Lung (tissue), 16 donors: ENCODE measurements around the gene SARS2. TPM values are rescaled to one million over a fixed set of nuclear protein-coding genes. Genes with fewer than 3 reads are reported as not detected.

Source experiments
- ATAC-seq: fragments of 200-7000 bp; cut with Tn5 transposase; one replicate; pipeline ENCODE4 v1.9.1; 2020; ENCODE audit warnings: moderate number of reproducible peaks; ENCODE audit not compliant: insufficient read depth, low FRiP score
- DNase-seq, 3 donors: peaks; one replicate each; pipeline ENCODE4 v3.0.0-alpha.2; 2013 to 2017
- H3K27ac ChIP-seq, 2 donors: one replicate each; pipeline ENCODE4 v1.5.1; 2013; ENCODE audit warnings: mild to moderate bottlenecking in 2 of 2, moderate library complexity in 2 of 2, control low read depth in 1 of 2, inconsistent platforms in 1 of 2, low read depth in 1 of 2, low read length in 1 of 2
- H3K27me3 ChIP-seq, 3 donors: one replicate each; pipeline ENCODE4 v1.5.1; 2013; ENCODE audit warnings: low read length in 2 of 3; ENCODE audit not compliant: control insufficient read depth in 3 of 3, insufficient read depth in 3 of 3
- H3K36me3 ChIP-seq, 4 donors: one replicate each; pipeline ENCODE4 v1.5.1; 2013; ENCODE audit warnings: low read length in 4 of 4, mild to moderate bottlenecking in 1 of 4, moderate library complexity in 1 of 4; ENCODE audit not compliant: control insufficient read depth in 4 of 4, insufficient read depth in 4 of 4
- H3K4me1 ChIP-seq, 5 donors: one replicate each; pipeline ENCODE4 v1.5.1; 2013; ENCODE audit warnings: low read length in 5 of 5, mild to moderate bottlenecking in 2 of 5, moderate library complexity in 1 of 5; ENCODE audit not compliant: control insufficient read depth in 5 of 5, insufficient read depth in 5 of 5
- H3K4me3 ChIP-seq: one replicate; pipeline ENCODE4 v1.5.1; 2013; ENCODE audit warnings: mild to moderate bottlenecking, control low read depth, moderate library complexity
- H3K9ac ChIP-seq, 2 donors: one replicate each; pipeline ENCODE4 v1.5.1; 2013; ENCODE audit warnings: low read length in 2 of 2, control low read depth in 1 of 2; ENCODE audit not compliant: insufficient read depth in 1 of 2
- H3K9me3 ChIP-seq, 4 donors: one replicate each; pipeline ENCODE4 v1.5.1; 2013; ENCODE audit warnings: low read length in 3 of 4, mild to moderate bottlenecking in 1 of 4, moderate library complexity in 1 of 4; ENCODE audit not compliant: control insufficient read depth in 4 of 4, insufficient read depth in 3 of 4
- WGBS, 2 donors: extraction: QIAGEN DNeasy Blood & Tissue Kit; methylation state at CpG; one replicate each; pipeline ENCODE4 v1.1.7; 2013; 5-methylcytosine and 5-hydroxymethylcytosine counted together
- long read RNA-seq, 5 donors: transcript quantifications; one replicate each; lab custom pipeline, GENCODE V29; 2026
- polyA plus RNA-seq, 2 donors: library from polyadenylated mRNA; stranded (reverse); fragments of 200-250 nt; gene quantifications; one replicate each; pipeline ENCODE4 v1.2.1, GENCODE V29; 2013
- total RNA-seq, 2 donors: library from RNA; depleted of rRNA in 1 of 2; stranded (reverse); fragments of >200 nt in 1 of 2; gene quantifications; one replicate each; pipeline ENCODE4 v1.2.1, GENCODE V29; 2014 to 2021
- TF ChIP-seq, protein P1 (sequence below): IDR thresholded peaks from 2 replicates; pipeline ENCODE4 v1.5.1; 2012; ENCODE audit warnings: mild to moderate bottlenecking; ENCODE audit errors: control extremely low read depth, extremely low read depth
- donor health status: control.
- donor health status: control.
- donor health status: Bipolar disorder and iron deficiency.
- donor health status: healthy.
- donor health status: DM: yes; HTN: yes; CAD: no.

SARS2 gene, protein sequence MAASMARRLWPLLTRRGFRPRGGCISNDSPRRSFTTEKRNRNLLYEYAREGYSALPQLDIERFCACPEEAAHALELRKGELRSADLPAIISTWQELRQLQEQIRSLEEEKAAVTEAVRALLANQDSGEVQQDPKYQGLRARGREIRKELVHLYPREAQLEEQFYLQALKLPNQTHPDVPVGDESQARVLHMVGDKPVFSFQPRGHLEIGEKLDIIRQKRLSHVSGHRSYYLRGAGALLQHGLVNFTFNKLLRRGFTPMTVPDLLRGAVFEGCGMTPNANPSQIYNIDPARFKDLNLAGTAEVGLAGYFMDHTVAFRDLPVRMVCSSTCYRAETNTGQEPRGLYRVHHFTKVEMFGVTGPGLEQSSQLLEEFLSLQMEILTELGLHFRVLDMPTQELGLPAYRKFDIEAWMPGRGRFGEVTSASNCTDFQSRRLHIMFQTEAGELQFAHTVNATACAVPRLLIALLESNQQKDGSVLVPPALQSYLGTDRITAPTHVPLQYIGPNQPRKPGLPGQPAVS
- total RNA-seq (10 to 100 TPM; 14.3 to 31.1 TPM), polyA plus RNA-seq (10 to 100 TPM; 17.6 to 34.6 TPM)
- long read RNA-seq, donor 1, partial matches to known transcripts, result 0 of 6 reads
- long read RNA-seq, donor 1, other reads (novel, unspliced or antisense), result 0 of 6 reads
- long read RNA-seq, donor 2, result 0 reads
- long read RNA-seq, donor 3, partial matches to known transcripts, result 0 of 3 reads
- long read RNA-seq, donor 3, other reads (novel, unspliced or antisense), result 0 of 3 reads
- long read RNA-seq, donor 4, result 0 reads
- long read RNA-seq, donor 5, partial matches to known transcripts, result 0 of 1 reads
- long read RNA-seq, donor 5, other reads (novel, unspliced or antisense), result 0 of 1 reads

DNA sequence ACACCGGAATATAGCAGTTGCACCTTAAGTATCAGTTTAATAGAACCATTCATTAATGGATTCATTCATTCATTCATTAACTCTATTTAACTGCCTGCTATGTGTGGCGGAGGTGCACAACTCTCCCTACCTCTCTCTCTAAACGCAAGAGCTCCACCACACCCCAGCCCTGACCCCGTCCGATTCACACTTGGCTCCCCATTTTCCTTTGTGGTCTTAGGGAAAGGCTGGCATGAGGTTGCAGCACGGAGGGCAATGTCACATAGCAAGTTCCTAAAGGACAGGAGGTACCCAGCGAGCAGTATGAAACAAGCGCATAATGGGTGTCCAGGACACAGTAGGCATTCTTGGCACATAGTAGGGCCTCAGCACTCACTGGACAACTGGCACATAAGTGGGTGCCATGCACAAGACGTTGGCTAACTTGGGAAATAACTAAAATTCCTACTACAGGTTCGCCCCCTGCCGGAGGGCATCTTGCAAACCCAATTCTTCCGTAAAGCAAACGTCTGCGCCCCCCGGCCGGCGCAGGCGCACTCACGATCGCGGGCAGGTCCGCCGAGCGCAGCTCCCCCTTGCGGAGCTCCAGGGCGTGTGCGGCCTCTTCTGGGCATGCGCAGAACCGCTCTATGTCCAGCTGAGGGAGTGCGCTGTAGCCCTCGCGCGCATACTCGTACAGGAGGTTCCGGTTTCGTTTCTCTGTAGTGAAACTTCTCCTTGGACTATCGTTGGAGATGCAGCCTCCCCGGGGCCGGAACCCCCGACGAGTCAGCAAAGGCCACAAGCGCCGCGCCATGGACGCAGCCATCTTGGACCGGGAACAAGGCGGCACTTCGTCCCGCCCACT is at the start of gene SARS2:
SARS2 (minus strand) TSS at position 835 of the 847 bp plus-strand sequence; CDS start at position 808, 27 bp downstream.
- Histone ChIP-seq H3K27ac (peak within 1 kb of the TSS; percentile 86 to 92), H3K9ac (peak within 1 kb of the TSS; percentile 78 to 96), H3K27me3 (no peaks in the 10 kb centered on the region), H3K9me3 (no peaks in the 10 kb centered on the region), H3K4me3 (peak within 1 kb of the TSS; percentile 84), H3K4me1 (peaks cover 0 to 16% (median 3%) of the 10 kb centered on the region in 5 donors), H3K36me3 (peaks cover 2 to 11% (median 9%) of the 10 kb centered on the region in 4 donors)
- TF ChIP-seq, protein P1, sequence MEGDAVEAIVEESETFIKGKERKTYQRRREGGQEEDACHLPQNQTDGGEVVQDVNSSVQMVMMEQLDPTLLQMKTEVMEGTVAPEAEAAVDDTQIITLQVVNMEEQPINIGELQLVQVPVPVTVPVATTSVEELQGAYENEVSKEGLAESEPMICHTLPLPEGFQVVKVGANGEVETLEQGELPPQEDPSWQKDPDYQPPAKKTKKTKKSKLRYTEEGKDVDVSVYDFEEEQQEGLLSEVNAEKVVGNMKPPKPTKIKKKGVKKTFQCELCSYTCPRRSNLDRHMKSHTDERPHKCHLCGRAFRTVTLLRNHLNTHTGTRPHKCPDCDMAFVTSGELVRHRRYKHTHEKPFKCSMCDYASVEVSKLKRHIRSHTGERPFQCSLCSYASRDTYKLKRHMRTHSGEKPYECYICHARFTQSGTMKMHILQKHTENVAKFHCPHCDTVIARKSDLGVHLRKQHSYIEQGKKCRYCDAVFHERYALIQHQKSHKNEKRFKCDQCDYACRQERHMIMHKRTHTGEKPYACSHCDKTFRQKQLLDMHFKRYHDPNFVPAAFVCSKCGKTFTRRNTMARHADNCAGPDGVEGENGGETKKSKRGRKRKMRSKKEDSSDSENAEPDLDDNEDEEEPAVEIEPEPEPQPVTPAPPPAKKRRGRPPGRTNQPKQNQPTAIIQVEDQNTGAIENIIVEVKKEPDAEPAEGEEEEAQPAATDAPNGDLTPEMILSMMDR, result peak; percentile 95
- DNase-seq (peak; percentile 97), ATAC-seq (peak; percentile 89)
- 3% methylated on average over 49 of the region's 49 CpGs for WGBS, 2 donors

DNA sequence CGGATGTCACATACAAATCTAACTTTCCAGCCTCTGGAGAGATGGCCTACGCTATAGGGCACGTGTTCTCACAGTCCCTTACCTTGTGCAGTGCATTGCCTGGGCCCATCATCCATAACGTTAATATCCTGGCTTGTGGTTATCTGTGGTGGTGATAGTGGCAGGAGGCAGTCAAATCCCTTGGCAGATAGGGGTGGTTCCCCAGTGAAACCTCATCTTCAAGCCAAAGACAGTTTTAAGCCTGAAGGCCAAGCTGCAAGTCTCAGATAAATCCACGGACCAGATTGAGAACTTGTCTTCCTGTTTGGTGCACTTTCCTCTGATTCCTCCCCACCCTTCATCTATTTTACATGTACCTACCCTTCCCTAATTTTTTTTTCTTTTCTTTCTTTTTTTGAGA is 49.2 kb upstream of the SARS2 start:
- Histone ChIP-seq H3K4me1 (peaks cover 0 to 9% (median 0%) of the 10 kb centered on the region in 5 donors), H3K9ac (no peak overlapping the region), H3K36me3 (no peaks in the 10 kb centered on the region), H3K9me3 (no peaks in the 10 kb centered on the region), H3K4me3 (no peak overlapping the region), H3K27ac (no peak overlapping the region), H3K27me3 (no peaks in the 10 kb centered on the region)
- ATAC-seq (no peak), DNase-seq (no peak)
- 79 to 82% methylated on average over 5 of the region's 5 CpGs for WGBS, 2 donors
- TF ChIP-seq, protein P1, result no peak

DNA sequence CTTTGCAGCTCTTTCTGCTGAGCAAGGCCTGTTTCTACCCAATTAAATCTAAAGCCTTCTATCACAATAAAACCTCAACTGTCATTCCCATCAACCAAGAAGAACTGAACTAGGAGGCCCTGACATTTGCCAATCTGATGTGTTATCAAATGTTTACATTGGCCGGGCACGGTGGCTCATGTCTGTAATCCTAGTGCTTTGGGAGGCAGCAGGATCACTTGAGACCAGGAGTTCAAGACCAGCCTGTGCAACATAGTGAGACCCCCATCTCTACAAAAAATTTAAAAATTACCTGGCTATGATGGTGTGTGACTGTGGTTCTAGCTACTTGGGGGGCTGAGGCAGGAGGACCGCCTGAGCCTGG is 47.7 kb upstream of the SARS2 start:
- H3K36me3 ChIP-seq, result no peaks in the 10 kb centered on the region
- ATAC-seq, result no peak
- no peak for DNase-seq
- H3K4me1 ChIP-seq, result peaks cover 0 to 16% (median 0%) of the 10 kb centered on the region in 5 donors
- no peaks in the 10 kb centered on the region for H3K9me3 ChIP-seq
- 64 to 89% methylated on average over 3 of the region's 3 CpGs for whole genome bisulfite sequencing, 2 donors
- H3K9ac ChIP-seq, result no peak overlapping the region
- no peaks in the 10 kb centered on the region for H3K27me3 ChIP-seq
- no peak overlapping the region for H3K27ac ChIP-seq
- TF ChIP-seq, protein P1, result no peak
- H3K4me3 ChIP-seq, result no peak overlapping the region
